Activated CD4-positive, alpha-beta T cell treated with anti-CD3 and anti-CD28 coated beads, Interleukin-2, Interleukin-6, amounts not matched to agents 100 ng/mL and 50 ng/mL, durations not matched to agents 16 hours and 8 hours (primary cell): ENCODE results near the gene GOLGA8O.
"Not testable (repeated sequence)": the region's sequence is repeated elsewhere in the genome, so short reads cannot be mapped to it uniquely, and the experiment has no call there.

ENCODE experiments used
- DNase-seq: peaks from one replicate; pipeline ENCODE4 v3.0.0-alpha.2; 2020

Gene GOLGA8O, protein sequence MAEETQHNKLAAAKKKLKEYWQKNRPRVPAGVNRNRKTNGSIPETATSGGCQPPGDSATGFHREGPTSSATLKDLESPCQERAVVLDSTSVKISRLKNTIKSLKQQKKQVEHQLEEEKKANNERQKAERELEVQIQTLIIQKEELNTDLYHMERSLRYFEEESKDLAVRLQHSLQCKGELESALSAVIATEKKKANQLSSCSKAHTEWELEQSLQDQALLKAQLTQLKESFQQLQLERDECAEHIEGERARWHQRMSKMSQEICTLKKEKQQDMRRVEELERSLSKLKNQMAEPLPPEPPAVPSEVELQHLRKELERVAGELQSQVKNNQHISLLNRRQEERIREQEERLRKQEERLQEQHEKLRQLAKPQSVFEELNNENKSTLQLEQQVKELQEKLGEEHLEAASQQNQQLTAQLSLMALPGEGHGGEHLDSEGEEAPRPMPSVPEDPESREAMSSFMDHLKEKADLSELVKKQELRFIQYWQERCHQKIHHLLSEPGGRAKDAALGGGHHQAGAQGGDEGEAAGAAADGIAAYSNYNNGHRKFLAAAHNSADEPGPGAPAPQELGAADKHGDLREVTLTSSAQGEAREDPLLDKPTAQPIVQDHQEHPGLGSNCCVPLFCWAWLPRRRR

DNA sequence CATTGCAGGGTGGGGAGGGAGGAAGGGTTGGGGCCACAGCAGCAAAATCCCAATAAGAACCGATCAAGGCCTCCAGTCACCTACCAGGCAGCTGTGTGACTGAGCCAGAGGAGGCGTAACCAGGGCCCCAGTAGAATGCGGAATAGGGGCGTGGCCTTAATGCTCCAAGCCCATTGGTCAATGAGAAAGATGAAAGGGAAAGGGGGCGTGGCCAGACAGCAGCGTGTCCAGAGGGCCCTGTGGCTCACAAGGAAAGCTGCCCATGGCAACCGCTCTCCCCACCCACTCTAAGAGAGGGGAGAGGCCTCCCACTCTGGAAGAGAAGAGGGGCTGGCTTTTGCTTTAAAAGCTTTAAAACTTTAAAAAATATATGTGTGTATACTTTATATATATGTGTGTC is at the start of gene GOLGA8O:
Gene GOLGA8O, minus strand, starts transcription at position 101 of the 400 bp plus-strand sequence. Its CDS starts 98 bp downstream, at position 3.
- not testable (repeated sequence) for DNase-seq

DNA sequence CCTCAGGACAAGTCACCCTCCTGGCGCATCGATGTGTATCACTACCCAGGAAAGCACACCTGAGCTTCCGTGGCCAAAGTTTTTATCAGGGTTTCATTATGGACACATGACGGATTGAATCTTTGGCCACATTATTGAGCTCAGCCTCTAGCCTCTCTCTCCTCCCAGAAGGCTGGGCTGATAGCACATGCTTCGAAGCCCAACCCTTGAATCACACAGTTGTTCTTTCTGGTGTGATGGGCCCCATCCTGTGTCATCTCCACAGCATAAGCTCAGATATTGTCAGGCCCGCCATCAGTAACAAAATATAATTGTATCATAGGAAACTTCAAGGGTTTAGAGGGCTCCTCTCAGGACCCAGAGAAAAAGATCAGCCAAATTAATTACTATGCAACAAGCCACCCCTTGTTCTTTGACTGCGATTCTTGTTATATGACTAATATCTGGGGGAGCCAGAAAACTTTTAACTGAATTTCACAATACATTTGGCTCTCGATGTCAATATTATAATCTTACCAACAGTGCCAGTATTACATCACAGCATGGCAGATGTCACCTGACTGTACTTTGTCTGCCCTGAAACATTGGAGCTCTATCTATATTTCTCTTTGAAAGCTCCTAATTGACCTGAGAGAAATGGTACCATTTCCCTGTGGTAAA is 48.8 kb upstream of the GOLGA8O start:
- DNase-seq: not testable (repeated sequence)

DNA sequence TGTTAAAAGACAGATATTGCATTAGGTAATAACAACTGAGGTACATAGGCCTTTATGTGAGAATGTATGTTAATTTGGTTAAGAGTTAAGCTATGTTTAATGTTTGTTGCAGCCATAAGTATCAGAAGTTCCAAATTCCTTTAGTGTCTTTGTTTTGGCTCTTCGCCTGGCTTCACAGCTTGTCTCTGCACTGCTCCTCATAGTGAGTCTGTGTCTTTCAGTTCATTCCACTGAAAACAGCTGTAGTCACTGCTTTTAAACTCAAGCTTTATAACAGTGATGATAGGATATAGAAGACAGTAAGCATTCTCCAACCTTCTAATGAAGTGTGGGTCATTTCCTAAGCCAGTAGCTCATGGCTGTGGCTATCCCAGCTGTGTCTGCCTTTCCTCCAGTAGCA is 47.5 kb upstream of the GOLGA8O start:
- DNase-seq: not testable (repeated sequence)

DNA sequence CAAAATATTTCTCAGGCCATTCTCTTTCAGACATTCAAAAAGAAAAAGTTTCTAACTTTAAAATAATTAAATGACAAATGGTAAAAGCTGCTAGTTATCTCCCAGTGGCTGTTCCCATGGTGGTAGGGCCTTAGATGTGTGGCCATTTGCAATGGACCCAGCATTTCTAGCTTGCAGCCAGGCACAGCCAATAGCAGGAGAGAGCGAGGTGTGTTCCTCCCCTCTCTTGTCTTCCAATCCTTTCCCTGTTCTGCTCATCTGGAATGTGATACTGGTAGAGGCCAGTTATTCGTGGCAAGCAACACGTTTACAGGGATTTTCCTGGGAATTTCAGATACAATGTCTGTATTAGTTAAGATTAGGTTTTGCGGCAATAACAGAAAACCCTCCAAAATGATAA is 37.3 kb upstream of the GOLGA8O start:
- not testable (repeated sequence) for DNase-seq

DNA sequence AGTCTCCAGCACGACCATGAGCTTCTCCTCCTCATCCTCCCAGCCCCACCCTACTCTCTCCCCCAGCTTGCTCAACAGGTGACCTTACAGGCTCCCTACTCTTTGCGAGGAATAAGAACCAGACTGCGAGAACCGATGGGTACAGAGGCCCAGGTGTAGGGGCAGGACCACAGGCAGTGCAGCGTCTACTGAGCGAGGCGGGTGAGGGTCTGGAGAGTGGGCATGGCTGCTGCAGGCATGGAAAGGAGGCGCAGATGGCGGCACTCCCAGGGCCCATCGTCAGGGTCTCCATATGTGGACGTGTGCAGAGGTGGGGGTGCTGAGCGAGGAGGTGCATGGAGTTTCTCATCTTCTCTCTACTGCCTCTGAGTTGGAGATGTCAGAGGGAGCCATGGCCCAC is 31.0 kb upstream of the GOLGA8O start:
- not testable (repeated sequence) for DNase-seq

DNA sequence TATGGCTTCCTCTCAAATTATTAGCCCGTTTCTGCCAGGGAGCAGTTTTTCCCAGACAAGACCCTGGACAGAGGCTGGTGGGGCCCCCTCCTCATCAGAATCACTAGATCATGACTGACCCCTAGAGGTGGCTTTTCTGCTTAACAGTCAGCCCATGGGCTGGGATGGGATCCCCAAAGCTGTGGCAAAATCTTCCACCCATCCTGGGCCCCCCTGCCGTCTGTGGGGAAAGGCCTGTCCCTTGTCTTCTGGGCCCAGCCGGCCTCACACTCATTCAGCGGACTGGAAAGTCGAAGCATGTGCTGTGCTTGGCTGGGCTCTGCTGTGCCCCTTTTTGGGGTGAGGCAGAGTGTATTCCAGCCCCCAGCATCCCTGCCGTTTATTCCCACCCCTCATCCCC is 27.9 kb upstream of the GOLGA8O start:
- DNase-seq: not testable (repeated sequence)

DNA sequence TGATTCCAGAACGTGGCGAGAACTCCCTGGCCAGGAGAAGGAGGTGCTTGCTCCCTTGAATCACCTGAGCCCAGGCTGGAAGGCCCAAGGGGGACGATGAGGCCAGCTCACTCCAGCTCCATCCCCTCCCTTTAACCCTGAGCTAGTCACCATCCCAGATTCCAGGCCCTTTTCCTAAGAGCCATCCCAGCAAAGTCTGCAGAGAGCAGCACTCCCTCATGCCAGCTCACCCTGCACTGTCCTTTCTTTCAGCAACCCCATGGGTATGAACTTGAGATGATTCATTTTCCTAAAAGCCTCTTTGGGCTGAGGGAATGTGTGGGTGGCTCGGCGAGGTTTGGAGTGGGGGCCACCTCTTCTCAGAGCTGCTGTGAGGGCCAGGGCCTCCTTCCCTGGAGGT is 26.2 kb upstream of the GOLGA8O start:
- DNase-seq: not testable (repeated sequence)

DNA sequence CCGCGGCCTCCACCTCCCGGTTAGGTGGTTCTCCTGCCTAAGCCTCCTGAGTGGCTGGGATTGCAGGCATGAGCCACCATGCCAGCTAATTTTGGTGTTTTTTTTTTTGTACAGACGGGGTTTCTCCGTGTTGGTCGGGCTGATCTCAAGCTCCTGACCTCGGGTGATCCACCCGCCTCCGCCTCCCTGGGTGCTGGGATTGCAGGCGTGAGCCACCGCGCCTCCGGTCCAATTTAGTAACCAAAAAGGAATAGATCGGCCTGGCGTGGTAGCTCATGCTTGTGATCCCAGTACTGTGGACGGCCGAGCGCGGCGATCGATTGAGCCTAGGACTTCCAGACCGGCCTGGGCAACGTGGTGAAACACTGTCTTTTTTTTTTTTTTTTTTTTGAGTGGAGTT is 12.6 kb upstream of the GOLGA8O start:
- not testable (repeated sequence) for DNase-seq

DNA sequence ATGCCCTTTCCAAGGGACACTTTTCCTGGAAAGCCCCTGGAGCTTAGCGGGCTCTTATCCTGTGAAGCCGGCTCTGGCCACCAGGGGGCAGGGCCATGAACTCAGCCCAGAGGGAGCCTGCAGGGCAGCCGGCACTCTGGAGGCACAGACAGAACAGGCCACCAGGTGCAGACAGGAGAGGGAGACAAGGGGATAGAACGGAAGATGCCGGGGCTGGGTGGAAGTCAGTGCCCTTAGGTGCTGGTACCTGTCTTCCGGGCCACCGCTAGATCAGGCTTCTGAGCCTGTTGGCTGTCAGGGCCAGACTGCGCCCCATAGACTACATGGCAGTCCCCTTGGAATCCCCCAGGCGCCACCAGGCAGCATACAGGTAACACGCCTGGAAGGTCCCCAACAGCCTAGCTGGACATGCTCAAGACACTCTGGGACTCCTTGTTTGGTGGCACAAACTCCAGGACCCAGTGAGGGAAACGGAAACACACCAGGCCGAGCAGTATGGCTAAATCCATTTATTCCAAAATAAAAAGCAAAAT is 14.9 kb downstream of the GOLGA8O start:
- DNase-seq: not testable (repeated sequence)

DNA sequence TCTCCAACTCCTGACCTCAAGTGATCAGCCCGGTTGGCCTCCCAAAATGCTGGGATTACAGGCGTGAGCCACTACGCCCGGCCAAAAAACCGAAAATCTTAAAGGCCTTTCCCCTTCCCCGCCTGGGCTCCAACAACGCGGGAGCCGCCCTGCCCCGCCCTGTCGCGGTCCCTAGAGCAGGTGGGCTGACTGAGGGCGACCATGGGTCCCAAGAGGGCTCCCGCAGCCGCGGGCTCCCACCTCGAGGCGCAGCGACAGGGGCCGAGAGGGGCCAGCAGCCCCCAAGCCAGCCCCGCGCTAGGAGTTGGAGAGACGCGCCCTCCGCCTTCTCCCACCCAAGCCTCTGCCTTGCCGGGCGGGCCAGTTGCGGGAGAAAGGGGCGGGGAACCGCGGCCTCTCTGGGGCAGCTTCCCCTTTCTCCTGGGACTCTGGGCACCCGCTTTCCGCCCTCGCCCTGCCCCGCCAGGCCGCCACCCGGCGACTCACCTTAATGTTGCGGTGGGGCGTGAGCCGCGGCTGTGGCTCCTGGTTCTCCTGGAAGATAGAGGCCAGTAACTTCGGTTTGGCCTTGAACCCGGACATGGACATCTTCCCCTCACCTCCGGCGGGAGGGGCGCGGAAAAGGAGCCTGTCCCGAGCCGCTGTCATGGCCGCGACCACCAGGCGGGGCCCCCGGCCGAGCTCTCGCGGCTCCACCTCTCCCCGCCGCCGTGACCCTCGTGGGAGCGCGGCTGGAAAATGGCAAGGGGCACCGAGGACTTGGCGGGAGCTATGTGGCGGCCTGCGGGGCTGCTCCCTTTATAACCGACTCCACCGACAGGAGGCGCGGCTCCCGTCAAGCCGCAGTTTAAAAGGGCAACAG is 21.1 kb downstream of the GOLGA8O start:
- not testable (repeated sequence) for DNase-seq

DNA sequence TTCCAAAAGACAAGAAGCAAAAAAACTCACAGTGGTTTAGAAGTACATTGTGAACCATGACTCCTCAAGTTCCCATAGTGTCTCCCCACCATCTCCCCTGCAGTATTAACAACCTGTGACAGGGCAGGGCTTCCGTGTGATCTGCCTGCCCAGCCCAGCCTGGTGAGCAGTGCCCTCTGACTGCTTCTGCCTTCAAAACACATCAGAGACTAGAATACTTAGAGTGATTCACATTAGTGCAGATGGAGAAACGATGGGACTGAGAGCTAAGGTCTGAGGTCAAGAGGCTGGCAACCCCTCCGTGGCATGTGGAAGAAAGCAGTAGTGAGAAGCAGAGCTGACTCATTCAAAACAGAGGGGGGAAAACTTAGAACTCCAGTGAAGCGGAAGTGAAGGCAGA is 27.8 kb downstream of the GOLGA8O start:
- not testable (repeated sequence) for DNase-seq

DNA sequence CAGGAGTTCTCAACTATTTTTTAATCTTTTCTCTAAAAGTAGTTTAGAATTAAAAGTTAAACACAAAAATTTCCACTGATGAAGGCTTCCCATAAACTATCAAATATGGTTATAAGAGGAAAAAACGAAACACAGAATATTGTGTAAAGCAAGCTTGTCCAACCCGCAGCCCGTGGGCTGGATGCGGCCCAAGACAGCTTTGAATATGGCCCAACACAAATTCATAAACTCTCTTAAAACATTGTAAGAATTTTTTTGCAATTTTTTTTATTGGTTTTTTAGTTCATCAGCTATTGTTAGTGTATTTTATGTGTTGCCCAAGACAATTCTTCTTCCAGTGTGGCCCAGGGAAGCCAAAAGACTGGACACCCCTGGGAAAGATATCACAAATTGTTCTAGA is 28.9 kb downstream of the GOLGA8O start:
- DNase-seq: not testable (repeated sequence)

DNA sequence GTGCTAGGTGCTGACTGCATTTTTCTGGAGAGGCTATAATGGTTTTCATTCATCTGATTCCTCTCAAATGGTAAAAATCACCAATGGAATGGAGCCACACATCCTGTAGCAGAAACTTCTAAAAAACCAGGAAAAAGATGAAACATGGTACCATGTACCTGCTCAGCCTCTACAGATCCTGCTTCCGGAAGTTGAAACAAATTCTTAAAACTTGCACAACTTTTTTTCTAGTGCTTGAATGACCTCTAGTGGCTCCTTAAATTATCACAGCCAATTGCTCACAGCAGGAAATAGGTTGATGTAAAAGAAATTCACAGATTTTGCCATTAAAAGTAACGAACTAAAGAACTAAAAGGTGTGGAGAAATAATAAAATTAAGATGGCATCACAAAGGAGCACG is 47.5 kb downstream of the GOLGA8O start:
- DNase-seq: peak; percentile 58

DNA sequence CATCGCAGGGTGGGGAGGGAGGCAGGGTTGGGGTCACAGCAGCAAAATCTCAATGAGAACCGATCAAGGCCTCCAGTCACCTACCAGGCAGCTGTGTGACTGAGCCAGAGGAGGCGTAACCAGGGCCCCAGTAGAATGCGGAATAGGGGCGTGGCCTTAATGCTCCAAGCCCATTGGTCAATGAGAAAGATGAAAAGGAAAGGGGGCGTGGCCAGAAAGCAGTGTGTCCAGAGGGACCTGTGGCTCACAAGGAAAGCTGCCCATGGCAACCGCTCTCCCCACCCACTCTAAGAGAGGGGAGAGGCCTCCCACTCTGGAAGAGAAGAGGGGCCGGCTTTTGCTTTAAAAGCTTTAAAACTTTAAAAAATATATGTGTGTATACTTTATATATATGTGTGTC is 52.2 kb downstream of the GOLGA8O start, which contains the start of gene GOLGA8K:
Gene GOLGA8K, minus strand, starts transcription at position 101 of the 400 bp plus-strand sequence. Its CDS starts 98 bp downstream, at position 3.
- not testable (repeated sequence) for DNase-seq

DNA sequence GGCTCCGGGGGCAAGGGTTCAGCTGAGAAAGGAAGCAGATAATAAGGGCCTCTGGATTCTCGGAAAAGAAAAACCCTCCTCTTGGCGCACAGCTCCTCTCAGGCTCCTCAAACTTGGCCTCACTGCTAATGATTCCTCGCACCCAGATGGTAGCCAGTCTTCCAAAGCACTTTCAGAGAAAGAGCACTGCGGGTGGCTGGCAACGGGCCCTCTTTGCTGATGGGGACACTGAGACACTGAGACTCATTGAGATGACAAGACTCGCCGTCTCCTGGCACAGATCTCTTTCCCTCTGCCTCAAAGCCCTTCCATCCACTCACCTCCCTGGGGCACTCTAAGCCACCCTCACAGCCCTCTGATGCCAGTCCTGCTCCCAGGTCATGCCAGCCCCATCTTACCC is 58.9 kb downstream of the GOLGA8O start:
- DNase-seq: not testable (repeated sequence)
